Stimulated activated CD8-positive, alpha-beta memory T cell treated with anti-CD3 and anti-CD28 coated beads, Interleukin-7, amount 100 ng/mL, for 24 hours (primary cell): ENCODE data around the gene SDC1.

Source experiments
- DNase-seq: peaks from one replicate; pipeline ENCODE4 v3.0.0-alpha.2; 2020; ENCODE audit warnings: low read depth

SDC1 gene

GRCh38 chr2:20169796-20170703 lies 54.9 kb downstream of the SDC1 start:
- DNase-seq, result no peak

DNA sequence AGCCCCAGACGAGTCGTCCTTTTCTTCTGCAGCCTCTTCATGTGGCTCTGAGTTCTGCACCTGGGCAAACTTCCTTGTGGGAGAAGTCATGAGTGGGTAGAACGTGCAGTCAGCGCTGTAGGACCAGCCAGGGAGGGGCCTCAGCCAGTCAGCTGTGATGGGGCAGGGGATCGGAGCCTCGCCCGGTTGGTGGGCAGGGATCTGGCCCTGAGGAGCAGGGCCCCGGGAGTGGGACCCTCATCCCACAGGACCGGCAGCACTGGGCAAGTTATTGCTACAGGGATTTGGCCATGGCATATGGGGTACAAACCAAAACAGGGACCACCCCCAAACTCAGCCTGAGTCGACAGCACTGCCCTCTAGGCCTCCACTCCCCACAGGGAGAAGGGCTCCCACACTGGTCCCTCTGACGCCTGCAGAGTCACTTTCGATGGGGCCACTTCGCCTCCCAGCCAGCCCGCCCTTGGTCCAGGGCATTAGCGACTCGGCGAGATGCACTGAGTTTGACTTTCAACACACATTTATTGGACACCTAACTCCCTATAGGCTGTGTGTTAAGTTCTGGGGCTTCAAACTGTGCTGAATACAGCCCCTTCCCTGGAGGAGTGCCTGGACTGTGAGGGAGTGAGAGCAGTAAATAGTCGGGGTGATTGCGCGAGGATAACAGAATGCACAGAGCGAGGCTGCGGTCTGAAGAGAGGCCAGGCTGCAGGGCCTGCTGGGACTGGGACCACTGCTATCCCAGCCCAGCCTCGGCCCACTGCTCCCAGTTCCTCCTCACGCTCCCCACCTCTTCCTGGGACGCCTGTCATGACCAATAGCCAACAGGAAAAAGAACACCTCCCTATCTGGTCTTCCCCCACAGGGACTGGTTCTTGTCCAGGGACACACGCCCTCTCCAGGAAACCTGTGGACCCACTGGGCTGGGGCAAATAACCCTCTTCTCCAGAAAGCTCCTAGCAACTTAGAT lies 55.9 kb downstream of the SDC1 start:
- DNase-seq, result no peak

GRCh38 chr2:20168048-20168726 lies 56.7 kb downstream of the SDC1 start:
- no peak for DNase-seq

GRCh38 chr2:20167356-20167755 lies 57.6 kb downstream of the SDC1 start:
- DNase-seq, result no peak

DNA sequence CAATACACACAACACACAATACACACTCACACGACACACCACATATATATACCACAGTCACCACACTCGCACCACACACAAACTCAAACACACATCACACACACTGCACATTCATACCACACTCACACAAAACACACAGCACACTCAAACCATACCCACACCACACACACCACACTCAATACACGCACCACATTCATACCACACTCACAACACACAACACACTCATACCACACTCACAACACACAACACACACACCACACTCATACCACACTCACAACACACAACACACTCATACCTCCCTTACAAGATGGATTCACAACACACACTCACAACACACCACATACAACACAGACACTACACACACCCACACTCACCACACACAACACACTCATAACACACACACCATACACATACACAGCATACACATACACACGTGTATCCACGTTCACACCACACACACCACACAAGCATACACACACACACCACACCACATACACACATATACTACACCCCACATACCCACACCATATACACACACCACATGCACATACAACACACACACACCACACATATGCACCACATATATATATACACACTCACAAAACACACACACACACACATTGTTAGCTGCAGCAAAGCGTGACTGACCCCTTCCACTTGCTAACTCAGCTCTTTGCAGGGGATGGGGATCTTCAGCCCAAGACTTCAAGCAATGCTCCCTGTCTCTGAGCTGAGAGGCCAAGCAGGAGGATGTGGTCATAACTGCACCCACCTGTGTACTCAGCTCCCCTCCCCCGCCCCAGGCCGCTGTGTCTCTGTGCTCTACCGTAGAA lies 59.0 kb downstream of the SDC1 start:
- DNase-seq, result no peak

- DNase-seq, result no peak
Measured at GRCh38 chr2:20164734-20165478, 60.0 kb downstream of the SDC1 start.

DNA sequence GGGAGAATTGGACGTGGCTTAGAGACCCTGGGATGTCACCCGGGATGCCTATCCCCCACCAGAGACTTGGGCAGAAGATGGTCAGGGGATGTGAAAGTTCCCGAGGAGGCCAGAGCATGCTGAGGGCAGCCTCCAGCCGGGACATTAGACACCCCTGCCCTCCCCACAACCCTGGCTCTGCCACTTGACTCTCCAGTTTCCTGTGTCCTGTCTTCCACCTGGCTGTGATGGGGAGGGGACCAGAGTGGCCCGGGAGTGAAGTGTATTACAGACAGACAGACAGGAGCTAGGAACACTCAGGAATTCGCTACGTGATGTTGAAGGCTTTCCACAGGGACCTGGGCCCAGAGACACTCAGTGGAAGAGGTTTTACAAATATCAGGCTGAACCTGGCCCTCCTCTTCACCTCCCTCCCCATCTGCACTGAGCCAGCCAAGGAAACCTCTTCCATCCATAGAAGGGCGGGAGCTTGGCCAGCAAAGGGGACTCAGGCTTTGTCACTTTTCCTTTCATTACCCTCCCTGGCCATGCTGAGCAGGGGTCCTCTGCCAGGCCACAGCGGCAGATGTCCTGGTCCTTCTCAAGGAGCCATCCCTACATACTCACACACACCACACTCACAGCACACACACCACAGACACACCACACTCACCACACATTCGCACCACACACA lies 60.7 kb downstream of the SDC1 start:
- DNase-seq, result no peak

GRCh38 chr2:20159411-20160070 lies 65.4 kb downstream of the SDC1 start:
- no peak for DNase-seq

GRCh38 chr2:20157193-20157891 lies 67.6 kb downstream of the SDC1 start:
- DNase-seq, result no peak

GRCh38 chr2:20156836-20157192 lies 68.1 kb downstream of the SDC1 start:
- DNase-seq, result no peak

GRCh38 chr2:20156076-20156759 lies 68.7 kb downstream of the SDC1 start:
- no peak for DNase-seq

- DNase-seq, result no peak
Measured at GRCh38 chr2:20153131-20153851, 71.6 kb downstream of the SDC1 start.

DNA sequence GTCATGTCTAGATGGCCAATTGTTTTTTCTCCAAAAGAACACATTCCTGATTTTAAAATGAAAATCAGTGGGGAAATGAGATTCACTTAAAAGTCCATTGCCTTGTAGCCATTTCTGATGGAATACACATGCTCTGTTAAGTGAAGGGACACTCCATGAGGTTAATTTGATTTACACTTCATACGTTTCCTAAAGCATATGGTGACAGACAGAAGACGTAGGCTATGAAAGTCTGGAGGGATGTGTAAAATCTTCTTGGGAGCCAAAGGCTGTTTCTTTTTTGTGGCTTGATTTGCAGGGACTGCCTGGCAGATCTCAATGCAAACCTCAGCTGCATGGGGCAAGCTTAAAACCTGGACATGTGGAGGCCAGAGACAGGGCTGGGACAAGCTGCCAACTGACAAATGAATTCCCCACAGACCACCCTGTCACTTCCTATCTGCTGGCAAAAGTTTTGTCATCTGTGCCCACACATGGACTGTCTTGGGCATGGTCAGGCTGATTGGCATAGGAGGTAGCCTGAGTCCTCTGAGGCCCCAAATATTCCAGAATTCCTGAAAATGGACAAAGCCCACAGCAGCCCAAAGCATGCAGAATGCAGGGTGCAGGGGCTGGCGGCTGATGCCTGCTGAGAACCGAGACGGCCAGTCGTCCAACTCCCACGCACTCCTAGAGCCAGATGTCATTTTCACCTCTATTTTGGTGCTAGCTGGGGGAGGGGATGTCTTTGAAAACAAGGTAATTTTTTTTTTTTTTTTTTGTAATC lies 73.9 kb downstream of the SDC1 start:
- no peak for DNase-seq
